ENCODE data around the gene TIMD4.

GRCh38 chr5:156883316-156883875, 79.6 kb downstream of the TIMD4 start:
- TF ChIP-seq REST (IDR thresholded peaks at IDR 0.05; ENCODE audit: borderline replicate concordance in 1 of 2, low read depth in 1 of 2, low read length in 2 of 2) = no peak
- TF ChIP-seq SRSF9 (IDR thresholded peaks at IDR 0.05; ENCODE audit: borderline replicate concordance, insufficient read depth, low read depth, low read length, poor library complexity, severe bottlenecking) = no peak
- TF ChIP-seq UBTF (CRISPR knock-in tag; IDR thresholded peaks at IDR 0.05) = no peak
